GM18907 (cell line): ENCODE data around the gene PLCG1.
A peak's percentile ranks its signal among the peaks of the same experiment; 100 is the strongest.

Source experiments
- ATAC-seq: cut with Tn5 transposase; IDR thresholded peaks from one replicate; pipeline ENCODE4 v1.9.1; 2021; ENCODE audit warnings: mild to moderate bottlenecking, moderate library complexity; ENCODE audit not compliant: unreplicated experiment

Gene PLCG1

DNA sequence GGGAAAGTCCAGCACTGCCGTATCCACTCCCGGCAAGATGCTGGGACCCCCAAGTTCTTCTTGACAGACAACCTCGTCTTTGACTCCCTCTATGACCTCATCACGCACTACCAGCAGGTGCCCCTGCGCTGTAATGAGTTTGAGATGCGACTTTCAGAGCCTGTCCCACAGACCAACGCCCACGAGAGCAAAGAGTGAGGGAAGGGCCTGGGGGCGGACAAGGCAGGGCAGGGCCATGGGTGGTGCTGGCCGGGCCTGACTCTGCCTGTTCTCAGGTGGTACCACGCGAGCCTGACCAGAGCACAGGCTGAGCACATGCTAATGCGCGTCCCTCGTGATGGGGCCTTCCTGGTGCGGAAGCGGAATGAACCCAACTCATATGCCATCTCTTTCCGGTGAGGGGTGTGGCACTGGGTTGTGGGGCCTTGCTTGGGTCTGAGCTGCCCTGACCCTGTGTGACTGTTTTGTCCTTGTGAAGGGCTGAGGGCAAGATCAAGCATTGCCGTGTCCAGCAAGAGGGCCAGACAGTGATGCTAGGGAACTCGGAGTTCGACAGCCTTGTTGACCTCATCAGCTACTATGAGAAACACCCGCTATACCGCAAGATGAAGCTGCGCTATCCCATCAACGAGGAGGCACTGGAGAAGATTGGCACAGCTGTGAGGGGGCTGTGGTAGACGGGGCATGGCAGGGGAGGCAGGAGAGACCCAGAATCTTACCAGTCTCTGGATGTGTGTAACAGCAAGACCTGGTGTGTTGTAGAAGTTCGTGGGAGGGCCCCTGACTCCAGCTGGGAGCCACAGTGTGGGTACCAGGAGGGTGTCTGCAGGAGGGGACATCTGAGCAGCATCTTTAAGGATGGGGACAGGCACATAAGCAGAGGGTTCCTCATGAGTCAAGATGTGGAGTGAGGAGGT is 29.1 kb downstream of the PLCG1 start:
- ATAC-seq, result no peak

- ATAC-seq, result no peak
Measured at GRCh38 chr20:41167118-41167470, 29.8 kb downstream of the PLCG1 start.

DNA sequence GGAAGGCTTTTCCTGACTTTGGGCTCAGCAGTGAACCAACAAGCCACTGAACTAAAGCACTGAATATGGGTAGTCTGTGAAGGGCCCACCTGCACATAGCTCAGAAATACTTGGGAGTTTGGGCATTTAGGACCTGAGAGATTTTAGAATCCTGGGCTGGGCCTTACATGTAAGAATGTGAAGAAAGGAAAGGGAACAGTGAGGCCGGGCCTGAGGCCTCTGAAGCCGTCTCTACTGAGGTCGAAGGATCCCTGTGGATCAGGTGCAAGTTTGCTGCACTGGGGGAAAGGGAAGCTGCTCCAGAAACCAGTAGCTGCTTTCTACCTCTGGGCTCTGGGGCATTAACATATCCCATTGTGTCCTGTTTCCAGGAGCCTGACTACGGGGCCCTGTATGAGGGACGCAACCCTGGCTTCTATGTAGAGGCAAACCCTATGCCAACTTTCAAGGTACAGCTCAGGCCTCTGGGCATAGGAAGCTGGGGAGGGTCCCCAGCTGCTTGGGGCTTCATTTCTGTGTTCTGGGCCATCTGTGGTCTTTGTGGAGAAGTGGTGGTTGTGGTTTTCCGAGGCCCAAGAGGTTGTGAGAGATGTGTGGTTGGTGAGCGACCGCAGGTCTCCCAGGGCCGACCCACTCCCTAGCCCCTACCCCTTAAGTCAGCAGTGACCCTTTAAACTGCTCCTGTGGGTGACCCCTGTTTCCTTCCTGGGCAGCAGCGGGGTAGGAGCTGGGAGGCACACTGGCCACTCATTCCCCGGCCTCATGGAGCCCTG is 30.3 kb downstream of the PLCG1 start:
- ATAC-seq, result peak; percentile 72

- no peak for ATAC-seq
Measured at GRCh38 chr20:41168281-41169161, 31.2 kb downstream of the PLCG1 start.

GRCh38 chr20:41169162-41169690 is 31.9 kb downstream of the PLCG1 start:
- no peak for ATAC-seq

DNA sequence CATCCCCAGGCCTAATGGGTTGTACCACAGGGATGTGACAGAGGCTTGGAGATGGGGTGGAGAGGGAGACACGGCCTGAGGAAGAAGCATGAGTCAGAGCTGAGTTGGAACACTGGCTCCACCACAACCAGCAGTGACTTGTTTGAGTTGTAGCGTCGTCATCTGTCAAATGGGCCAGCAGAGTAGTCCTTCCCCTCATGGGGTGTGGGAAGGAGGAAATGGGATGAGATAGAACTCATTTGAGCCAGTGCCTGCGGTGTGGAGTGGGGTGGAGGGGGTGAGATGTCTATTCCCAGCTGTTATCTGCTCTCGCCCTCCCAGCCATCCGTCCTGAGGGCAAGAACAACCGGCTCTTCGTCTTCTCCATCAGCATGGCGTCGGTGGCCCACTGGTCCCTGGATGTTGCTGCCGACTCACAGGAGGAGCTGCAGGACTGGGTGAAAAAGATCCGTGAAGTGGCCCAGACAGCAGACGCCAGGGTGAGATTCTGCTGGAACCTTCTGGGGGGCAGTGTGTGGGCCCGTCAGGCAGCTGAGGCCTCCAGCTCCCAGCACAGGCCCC is 32.5 kb downstream of the PLCG1 start:
- no peak for ATAC-seq

- ATAC-seq, result no peak
Measured at GRCh38 chr20:41170386-41171105, 33.2 kb downstream of the PLCG1 start.

GRCh38 chr20:41171736-41172295 is 34.5 kb downstream of the PLCG1 start:
- no peak for ATAC-seq

- no peak for ATAC-seq
Measured at GRCh38 chr20:41172296-41173140, 35.2 kb downstream of the PLCG1 start.

GRCh38 chr20:41173161-41173721 is 35.9 kb downstream of the PLCG1 start:
- no peak for ATAC-seq

DNA sequence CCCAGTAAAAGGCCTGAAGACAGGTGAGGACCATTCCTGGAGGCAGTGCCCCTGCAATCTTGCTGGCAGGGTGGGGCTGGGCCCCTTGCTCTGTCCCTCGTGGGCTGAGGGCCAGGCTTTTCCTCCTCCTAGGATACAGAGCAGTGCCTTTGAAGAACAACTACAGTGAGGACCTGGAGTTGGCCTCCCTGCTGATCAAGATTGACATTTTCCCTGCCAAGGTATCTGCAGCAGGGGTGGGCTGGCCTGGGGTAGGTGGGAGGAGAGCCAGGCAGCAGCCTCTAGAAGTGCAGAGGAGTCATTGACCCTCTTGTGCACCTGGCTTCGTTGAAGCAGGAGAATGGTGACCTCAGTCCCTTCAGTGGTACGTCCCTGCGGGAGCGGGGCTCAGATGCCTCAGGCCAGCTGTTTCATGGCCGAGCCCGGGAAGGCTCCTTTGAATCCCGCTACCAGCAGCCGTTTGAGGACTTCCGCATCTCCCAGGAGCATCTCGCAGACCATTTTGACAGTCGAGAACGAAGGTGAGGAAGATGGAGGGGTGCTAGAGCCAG is 36.5 kb downstream of the PLCG1 start:
- no peak for ATAC-seq

DNA sequence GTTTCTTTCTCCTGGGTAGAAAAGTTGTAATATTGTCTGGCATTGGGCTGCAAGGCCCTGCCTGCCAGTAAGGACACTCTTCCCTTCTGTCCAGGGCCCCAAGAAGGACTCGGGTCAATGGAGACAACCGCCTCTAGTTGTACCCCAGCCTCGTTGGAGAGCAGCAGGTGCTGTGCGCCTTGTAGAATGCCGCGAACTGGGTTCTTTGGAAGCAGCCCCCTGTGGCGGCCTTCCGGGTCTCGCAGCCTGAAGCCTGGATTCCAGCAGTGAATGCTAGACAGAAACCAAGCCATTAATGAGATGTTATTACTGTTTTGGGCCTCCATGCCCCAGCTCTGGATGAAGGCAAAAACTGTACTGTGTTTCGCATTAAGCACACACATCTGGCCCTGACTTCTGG is 37.0 kb downstream of the PLCG1 start:
- ATAC-seq, result no peak

DNA sequence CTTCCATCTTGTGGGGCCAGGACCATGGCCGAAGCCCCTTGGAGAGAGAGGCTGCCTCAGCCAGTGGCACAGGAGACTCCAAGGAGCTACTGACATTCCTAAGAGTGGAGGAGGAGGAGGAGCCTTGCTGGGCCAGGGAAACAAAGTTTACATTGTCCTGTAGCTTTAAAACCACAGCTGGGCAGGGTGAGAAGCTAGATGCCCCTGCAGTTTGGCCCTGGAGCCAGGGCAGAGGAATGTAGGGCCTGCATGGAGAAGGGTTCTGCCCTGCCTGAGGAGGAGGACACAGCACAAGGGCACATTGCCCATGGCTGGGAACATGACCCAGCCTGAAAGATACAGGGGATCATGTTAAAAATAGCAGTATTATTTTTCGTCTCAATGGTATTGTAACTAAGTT is 37.4 kb downstream of the PLCG1 start:
- no peak for ATAC-seq

DNA sequence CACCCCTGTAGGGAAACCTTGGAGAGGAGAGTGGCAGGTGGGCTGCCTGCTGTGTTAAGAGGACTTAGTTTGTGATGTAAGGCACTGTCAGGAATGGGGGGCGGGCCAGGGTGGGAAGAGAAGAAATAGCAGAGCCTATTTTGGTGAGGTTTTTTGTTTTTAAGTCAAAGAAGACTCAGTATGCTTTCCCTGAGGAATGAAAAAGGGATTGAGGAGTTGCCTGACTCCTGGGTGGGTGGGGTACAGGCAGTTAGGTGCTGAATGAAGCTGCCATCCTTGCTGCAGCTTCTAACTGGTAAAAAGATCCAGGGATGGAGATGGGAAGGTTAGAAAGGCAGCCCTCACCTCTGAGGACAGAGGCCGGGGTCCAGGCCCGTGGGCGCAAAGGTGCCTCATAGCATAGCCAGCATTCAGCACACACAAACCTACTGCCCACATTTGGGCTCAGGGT is 37.9 kb downstream of the PLCG1 start:
- ATAC-seq, result no peak

DNA sequence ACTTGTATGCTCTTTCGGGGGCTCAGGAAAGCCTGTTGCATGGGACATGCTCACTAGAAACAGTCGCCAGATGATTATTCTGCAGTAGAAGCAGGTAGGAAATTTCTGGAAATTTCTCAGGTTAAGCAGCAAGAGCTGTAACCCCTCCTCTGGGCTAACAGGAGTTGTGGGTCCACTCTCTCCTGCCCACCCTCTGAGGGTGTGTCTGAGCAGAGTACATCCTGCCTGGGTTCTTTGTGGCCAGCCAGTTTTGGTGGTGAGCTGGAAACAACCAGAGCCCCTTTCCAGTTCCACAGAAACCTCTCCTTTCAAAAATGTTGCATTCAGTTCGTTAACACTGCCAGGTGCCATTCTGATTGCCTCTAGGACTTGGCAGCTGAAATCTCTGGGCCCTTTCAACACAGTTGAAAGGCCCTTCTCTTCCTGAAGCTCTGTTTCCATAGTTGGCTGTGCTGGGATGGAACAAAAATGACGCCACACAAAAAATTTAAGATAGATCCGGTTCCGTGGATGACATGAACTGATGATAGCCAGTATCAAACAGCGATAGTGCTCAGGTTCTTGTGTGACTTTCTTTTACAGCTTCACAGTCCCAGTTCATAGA is 38.5 kb downstream of the PLCG1 start:
- no peak for ATAC-seq

DNA sequence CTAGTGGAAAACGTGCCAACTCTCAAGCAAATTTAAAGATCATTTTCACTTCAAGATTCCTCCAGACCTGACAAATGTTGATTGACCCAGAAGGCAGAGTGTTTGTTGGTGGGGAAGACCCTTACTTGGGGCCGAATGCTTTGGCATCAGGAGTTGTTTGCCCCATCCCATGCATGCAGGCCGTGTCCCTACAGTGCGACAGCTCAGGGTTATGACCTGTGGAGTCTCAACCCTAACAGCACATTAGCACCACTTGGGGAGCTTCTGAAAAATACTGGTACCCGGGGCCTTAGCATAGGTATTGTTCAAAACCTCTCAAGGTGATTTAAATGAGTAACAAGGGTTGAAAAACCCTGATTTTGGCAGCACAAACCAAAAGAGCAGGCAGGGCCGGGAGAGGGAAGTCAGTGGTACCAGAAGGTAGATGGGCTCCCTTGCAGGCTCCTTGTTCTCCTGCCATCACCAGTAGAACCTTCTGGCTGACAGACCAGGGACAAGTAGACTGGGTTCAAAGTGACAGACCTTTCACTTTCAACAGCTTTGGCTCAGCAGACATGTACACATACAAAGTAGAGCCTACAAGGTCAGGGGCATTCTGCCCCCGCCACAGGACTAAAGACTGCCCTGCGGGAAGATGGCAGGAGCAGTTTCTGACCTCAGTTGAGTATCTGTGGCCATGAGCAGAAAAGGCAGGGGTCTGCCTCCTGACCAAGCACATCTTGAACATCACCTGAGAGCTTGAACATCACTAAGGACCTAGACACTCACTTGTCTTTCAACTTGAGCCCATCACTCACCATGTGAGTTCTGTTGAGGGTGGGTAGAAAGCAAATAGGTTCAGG is 39.6 kb downstream of the PLCG1 start:
- no peak for ATAC-seq

GRCh38 chr20:41177636-41178035 is 40.3 kb downstream of the PLCG1 start:
- ATAC-seq, result no peak
